CD4-positive, alpha-beta T cell treated with Interleukin-1 beta for 1 hour (primary cell): ENCODE results near the gene TNFRSF18.

ENCODE experiments used
- DNase-seq, 2 donors: peaks; one replicate each; pipeline ENCODE4 v3.0.0-alpha.2; 2020 to 2022

TNFRSF18 gene

DNA sequence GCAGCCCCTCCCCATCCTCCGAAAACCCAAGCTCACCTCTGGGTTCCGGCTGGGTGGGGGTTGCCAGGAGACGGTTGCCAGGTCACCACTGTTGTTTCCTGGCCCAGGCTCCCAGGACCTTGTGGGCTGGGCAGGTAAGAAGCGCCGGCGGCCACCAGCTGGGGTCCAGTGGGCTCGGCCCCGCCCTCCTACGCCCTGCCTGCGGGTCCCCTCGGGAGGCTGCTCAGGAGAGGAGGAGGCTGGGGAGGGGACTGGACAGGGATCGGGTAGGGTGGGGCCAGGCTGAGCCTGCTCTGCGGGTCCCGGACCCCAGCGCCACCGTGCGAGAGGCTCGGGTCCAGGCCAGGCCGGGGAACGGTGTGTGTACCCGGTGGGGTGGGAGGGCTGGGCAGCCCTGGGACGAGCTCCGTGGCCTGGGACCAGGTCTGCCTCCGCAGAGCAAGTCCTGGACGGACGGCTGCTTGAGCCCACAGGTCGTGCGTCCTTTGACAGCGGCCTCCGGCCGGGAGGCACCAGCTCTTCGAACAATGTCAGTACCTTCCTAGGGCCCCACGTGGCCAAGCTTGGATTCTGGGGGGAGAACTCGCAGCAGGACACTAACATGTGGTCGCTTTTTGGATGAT is 32.5 kb downstream of the TNFRSF18 start, which contains the start of gene TTLL10:
TSS of gene TTLL10 (plus strand) at position 88 of the 623 bp plus-strand sequence. CDS start 5,336 bp downstream, outside the sequence.
- peak; percentile 65 to 77 for DNase-seq

DNA sequence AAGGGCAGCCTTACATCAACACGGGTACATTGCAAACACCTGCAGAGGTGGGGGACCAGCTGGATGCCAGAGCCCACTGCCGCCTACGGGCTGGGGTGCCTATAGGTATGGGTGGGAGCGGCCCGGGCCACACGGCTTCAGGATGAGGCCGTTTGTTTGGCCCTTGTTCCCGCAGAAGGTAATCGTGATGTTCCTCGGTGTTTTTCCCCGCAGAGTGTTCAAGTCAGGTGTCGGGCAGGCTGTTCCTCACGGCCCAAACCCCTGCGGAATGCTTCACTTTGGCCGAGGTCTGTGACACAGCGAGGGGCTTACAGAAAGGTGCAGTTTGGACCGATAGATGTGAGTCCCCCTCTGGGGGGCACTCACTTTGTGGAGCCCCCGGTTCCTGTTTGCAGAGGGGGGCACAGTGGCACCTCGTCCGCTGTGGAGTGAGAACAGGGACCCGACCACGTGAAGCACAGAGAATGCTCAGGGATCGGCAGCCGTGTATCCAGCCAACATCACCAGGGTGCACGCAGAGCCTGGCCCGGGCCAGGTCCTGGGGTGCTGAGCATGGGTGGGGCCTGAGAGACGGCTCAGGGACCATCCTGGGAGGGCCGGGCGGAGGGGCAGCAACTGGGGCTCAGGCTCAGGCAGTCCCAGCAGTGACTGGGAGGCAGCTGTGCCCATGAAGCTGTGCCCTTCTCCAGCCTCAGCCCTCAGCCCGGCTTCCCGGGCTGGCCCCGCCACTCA is 33.2 kb downstream of the TNFRSF18 start:
- DNase-seq = no peak

DNA sequence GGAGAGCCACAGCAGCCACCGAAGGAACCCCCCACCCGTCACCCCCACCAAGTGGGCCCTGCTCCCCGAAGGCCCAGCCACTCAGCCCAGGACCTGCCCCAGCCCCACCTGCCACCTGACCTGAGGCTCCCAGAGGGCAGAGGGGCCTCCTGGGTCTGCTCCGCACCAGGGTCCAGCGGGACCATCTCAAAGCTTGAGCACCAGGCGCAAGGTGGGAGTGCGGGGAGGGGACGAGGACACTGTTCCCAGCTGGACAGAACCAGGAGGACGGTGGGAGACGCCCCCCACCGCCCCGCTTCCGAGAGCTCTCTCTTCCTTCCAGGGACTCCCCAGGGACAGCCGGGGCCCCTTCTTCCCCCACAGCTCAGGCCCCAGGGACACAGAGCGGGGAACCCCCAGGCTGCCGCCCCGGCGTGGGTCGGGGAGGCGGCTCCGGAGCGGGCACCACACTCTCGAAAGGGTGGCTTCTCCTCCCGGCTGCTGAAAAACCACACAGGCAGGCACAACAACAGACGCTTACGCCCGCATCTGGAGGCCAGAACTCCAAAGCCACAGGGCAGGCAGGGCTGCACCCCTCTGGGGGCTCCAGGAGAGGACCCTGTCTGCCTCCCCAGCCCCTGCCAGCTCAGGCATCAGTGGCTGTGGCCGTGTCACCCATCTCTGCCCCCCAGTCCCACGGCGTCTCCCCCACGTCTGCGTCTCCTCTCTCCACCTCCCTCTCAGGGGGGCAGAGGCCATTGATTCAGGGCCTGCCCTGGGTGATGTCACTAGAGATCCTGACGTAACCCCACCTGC is 34.6 kb downstream of the TNFRSF18 start:
- DNase-seq = peak; percentile 50 to 74

DNA sequence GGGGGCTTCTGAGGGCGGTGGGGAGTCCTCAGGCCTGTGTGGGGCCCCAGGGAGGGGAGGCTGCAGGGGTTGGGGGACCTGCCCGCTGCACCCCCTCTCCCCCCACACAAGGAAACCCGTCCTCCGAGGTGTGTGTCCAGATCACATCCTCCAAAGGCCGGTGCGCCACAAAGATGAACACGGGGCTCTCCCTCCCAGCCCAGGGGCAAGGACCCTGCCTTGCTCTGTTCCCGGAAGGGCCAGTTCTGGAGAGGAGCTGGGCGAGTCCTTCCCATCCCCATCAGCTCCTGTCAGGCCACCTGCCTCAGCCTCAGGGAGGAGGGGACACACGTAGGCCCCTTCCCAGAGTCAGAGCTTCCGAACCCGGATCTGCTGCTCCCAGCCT is 35.2 kb downstream of the TNFRSF18 start:
- no peak for DNase-seq

DNA sequence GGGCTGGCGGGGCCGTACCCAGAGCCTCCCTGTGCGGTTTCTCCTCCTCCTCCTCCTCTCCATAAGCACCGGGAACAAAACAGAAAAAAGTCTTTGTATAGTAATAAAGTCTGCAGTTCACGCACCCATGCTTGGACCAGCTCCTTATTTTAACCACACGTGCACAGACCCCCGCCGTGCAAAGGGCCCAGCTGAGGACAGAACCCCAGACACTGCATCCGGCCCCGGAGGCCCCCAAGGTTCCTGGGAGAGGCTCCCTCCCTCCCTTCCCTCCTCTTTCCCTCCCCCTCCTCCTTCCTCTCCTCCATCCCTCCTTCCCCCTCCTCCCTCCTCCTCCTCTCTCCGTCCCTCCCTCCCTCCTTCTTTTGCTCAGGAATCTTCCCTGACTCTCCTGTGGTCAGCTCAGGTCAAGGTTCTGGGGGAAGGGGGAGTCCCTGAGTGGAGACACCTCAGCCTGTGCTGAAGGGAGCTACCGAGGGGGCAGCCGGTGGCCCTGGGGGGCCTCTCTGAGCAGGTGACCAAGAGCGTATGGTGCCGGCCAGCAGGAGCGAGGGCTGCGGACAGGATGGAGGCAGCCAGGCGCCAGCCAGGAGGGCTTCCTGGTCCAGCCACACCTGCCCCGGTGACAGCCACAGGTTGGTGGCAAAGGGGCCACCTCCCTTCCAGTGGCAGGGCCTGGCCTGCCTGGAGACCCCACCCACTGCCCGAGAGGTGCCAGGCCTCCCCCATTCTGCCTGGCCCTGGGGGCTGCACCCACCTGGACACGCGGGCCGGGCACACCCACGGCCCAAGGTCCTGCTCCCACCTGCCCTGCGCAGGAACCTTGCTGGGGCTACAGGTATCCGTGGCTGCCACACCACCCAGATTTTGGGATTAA is 35.9 kb downstream of the TNFRSF18 start:
- no peak for DNase-seq

GRCh38 chr1:1169429-1170214 is 36.8 kb downstream of the TNFRSF18 start:
- no peak for DNase-seq

GRCh38 chr1:1168451-1169411 is 37.7 kb downstream of the TNFRSF18 start:
- no peak for DNase-seq

GRCh38 chr1:1167841-1168450 is 38.4 kb downstream of the TNFRSF18 start:
- DNase-seq = no peak

GRCh38 chr1:1167398-1167821 is 39.0 kb downstream of the TNFRSF18 start:
- no peak for DNase-seq

DNA sequence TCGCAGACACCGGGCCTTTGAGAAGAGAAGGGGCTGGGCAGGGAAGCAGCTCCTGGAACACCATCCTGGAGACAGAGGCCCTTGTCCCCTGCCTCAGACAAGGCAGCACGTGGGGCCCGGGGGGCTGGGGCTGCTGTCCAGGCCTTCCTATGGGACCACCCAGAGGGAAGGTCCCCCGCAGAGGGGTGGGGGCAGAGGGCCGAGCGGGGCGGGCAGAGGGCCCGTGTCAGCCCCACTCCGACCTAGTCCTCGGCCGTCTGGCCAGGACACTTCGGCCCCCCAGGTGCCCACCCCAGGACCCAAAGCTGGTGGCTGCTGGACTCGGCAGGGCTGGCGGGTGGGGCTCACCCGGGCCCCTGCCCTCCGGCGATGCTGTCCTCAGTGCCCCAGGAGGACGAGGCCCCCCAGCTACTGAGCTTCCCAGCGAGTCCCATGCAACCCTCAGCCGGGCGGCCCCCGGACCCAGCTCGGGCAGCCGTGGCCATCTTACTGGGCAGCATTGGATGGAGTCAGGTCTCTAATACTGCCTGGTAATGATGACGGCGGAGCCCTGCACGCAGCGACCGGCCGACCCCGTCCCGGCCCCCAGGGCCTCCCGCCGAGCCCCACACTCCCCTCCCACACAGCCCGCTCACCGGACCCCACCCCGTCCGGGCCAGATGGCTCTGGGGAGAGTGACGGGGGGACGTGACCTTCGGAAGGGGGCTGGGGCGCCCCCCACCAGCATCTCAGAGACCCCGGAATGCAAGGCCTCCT is 39.6 kb downstream of the TNFRSF18 start:
- DNase-seq = no peak

GRCh38 chr1:1165900-1166421 is 40.4 kb downstream of the TNFRSF18 start:
- no peak for DNase-seq

DNA sequence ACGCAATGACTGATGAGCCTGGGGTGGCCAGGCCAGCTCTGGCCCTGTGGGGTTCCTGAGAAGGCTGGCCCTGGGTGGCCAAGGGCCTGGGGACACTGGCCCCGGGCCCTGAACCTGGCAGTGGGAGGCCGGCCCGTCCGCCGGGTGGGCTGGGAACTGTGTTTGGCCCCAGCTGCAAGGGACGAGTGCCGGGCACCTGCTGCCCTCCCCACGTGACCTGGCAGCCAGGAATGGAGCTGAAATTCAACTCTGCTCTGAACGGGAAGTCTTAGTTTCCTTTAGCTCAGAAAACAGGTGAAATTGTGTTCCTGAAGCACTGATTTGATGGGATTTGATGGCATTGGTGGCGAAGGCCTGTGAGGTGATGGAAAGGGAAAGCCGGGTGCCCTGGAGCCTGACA is 40.9 kb downstream of the TNFRSF18 start:
- no peak for DNase-seq

DNA sequence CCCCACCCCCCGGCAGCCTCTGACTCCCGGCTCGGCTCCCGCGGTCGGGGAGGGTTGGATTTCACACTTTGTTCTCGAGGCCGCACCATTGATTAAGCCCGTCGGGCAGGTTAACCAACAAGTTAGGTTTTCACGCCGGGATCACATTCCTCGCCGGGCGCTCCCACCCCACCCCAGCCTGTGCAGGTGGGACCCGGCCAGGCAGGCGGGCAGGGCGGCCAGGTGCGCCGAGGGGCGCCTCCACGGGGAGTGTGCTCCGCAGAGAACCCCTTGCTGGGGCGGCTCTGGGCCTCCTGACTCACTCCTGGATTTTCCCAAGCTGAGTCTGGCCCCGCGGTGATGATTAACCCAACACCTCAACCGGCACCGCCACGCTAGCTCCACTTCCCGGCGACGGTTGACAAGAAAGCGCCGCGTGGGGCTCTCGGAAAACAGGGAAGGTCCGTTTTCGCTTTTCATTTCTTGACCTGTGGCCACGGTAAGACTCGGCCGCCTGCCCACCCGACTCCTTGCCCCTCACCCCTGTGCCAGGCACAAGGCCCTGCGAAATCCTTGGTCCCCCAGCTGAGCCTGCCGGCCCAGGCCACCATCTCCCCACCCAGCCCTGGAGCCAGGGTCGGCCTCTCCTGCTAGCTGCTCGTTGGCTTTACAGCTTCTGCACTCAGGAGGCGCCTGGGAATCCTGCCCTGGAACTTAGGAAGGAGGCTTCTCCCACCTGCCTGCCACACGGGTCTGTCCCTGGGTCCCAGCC is 41.5 kb downstream of the TNFRSF18 start:
- no peak for DNase-seq

DNA sequence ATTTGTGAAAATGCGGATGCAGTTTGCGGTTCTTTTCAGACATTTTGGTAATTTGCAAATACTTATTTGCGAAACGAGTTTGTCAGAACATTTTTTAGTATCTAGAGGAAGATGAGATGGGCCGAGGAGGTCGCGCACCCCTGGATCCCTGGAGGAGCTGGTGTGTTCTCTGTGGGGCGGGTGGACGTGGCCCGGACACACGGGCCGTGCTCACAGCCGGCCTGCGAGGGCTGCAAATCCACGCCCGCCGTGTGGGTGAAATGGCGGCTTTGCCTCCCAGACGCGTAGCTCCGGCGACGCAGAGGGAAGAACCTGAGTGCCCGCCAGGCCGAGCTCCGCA is 42.1 kb downstream of the TNFRSF18 start:
- no peak for DNase-seq

DNA sequence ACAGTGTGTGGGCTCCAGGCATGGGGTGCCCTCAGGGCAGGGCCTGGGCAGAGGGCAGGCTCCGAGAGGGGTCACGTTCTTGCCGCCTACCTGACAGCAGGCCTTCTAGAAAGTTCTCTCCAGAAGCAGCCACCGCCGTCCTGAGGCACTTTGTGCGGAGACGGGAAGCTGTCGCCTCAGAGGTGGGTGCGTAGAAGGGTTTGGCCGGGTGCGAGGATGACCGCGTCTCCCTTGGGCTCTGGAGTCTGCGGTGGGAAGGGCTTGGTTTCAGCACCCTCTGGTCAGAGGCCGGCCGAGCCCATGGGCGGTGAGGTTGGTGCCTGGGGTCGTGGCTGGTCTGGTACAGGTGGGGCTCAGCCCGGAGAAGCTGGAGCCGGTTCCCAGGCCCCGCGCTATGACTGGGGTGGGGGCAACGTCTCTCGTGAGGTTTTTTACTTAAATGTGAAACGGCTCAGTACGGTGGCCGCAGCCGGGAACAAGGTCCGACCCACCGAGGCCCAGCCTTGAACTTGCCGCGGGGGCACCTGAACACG is 42.8 kb downstream of the TNFRSF18 start:
- DNase-seq = no peak

DNA sequence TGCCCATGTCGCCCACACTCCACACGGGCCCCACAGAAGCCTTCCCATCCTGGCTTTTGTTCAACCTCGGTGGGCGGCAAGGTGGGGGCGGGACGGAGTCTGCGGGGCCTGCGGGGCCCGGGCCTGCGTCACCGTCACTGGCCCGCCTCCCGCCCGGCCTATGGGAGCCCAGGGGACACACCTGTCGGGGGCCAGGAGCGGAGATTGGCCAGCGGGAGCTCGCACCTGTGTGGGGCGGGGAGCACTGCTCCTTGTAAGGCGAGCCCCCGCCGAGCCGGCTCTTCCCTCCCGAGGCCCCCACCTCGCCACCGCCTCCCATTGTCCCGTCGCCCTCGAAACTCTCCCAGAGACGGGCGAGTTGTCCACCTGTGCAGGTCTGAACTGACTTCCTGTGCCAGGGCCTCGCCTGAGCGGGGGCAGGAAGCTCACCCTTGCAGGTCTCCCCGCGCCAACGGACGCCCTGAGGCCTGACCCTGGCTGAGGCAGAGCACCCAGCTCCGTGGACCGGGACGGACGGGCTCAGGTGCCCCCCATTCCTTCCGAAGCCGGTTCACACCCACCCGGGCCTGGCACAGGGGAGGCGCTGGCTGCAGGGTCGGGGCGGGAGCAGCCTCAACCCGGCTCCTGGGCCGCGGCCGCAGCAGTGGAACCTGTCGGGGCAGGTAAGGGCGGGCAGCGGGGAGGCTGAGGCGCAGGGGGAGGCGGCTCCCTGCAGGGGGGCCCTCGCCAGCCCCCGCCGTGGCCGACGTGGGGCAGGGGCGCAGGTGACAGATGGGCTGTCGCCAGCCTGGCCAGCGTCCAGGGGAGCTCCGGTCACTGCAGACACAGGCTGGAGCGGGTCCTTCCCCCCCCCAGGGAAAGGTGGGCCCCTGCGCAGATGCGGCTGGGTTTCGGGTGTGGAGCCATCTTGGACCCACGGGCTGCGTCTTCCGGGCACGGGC is 43.5 kb downstream of the TNFRSF18 start:
- DNase-seq = no peak

DNA sequence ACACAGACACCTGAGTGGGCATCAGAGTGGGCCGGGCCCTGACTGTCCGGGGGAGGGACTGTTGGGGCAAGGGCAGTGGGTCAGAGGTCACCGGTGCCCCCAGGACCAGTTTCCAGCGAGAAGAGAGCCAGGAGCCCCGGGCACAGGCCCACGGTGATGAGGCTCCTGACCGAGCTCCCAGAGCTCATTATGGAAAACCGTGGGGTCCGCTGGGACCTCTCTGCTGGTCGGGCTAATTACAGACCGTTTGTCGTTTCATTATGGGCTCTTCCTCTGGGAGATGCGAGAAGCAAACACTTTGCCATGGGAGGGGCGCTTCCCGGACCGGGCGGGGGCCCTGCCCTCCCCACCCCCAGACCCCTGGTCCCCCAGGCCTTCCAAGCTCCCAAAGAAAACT is 44.7 kb downstream of the TNFRSF18 start:
- DNase-seq = no peak
